ACC112 (cell line): Measurements from ENCODE around the gene MMS19.
A peak's percentile ranks its signal among the peaks of the same experiment; 100 is the strongest.

Experiments used
- H2AFZ ChIP-seq: fragments of 200-600 bp; sonication (generic); one replicate; pipeline ENCODE4 v1.6.0; 2017; ENCODE audit warnings: antibody characterized with exemption, low read length; ENCODE audit not compliant: unreplicated experiment
- H3K27ac ChIP-seq: fragments of 200-600 bp; sonication (generic); 2 replicates; pipeline ENCODE4 v1.5.1; 2014; ENCODE audit warnings: low read depth, mild to moderate bottlenecking, antibody characterized with exemption, low read length, moderate library complexity
- H3K27me3 ChIP-seq: fragments of 200-600 bp; sonication (generic); 2 replicates; pipeline ENCODE4 v1.6.1; 2014; ENCODE audit warnings: mild to moderate bottlenecking, antibody characterized with exemption, low read length, moderate library complexity, mixed read lengths; ENCODE audit not compliant: insufficient read depth
- H3K36me3 ChIP-seq: fragments of 200-600 bp; sonication (generic); 2 replicates; pipeline ENCODE4 v1.6.1; 2016; ENCODE audit warnings: mild to moderate bottlenecking, antibody characterized with exemption, low read length, moderate library complexity, mixed read lengths; ENCODE audit not compliant: insufficient read depth
- H3K4me1 ChIP-seq: fragments of 200-600 bp; sonication (generic); one replicate; pipeline ENCODE4 v1.6.1; 2016; ENCODE audit warnings: low read length, mixed read lengths; ENCODE audit not compliant: insufficient read depth, unreplicated experiment, control insufficient read depth
- H3K4me3 ChIP-seq: fragments of 200-600 bp; sonication (generic); 2 replicates; pipeline ENCODE4 v1.5.1; 2014; ENCODE audit warnings: mild to moderate bottlenecking, low read depth, low read length
- H3K79me2 ChIP-seq: fragments of 200-600 bp; sonication (generic); one replicate; pipeline ENCODE4 v1.6.0; 2016; ENCODE audit warnings: low read length; ENCODE audit not compliant: control insufficient read depth, unreplicated experiment, insufficient read depth

MMS19 gene

DNA sequence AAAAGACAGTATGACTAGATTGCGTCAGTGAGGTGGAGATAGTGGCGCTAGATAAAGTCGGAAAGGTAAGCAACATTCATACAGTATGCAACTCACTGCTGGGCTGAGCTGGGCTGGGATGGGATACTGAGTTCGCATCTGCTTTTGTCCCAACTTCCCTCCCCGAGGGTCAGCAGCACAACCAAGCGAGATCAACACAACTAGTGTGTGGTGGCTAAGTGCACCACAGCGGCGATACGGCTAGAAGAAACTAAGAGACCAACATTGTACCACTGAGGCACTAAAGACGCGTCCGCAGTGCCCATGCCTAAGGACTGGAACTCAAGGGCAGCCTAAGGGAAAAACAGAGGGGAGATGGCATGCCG lies 52.9 kb downstream of the MMS19 start:
- Histone ChIP-seq H3K27me3 (no peaks in the 10 kb centered on the region), H3K27ac (no peak overlapping the region), H2AFZ (peak overlapping the region; percentile 71), H3K4me1 (peaks cover 15% of the 10 kb centered on the region), H3K36me3 (no peaks in the 10 kb centered on the region), H3K4me3 (peak overlapping the region; percentile 92), H3K79me2 (peaks cover 53% of the 10 kb centered on the region)

DNA sequence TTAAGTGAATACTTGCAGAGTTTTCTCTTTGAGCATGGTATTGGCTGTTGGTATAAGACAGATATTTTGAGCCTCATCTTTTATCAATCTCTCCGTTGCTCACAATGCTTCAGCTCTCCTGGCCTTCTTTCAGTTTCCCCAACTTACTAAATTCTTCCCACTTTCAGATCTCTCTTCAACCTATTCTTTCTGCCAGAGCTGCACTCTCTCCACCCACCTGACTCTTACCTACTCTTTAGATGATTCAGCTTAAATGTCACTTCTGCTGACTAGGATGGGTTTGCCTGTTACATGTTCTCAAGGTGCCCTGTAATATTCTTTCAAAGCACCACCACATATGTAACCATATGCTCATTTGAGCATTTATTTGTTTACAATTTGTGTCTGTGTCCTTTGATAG lies 54.0 kb downstream of the MMS19 start:
- H3K27ac ChIP-seq: no peak overlapping the region
- no peaks in the 10 kb centered on the region for H3K36me3 ChIP-seq

GRCh38 chr10:97442277-97442676 lies 55.9 kb downstream of the MMS19 start:
- H3K4me1 ChIP-seq: peaks cover 11% of the 10 kb centered on the region
- H3K27me3 ChIP-seq: no peaks in the 10 kb centered on the region
- H3K79me2 ChIP-seq: peaks cover 28% of the 10 kb centered on the region
- no peak overlapping the region for H3K4me3 ChIP-seq
- no peak overlapping the region for H2AFZ ChIP-seq
- no peak overlapping the region for H3K27ac ChIP-seq
- no peaks in the 10 kb centered on the region for H3K36me3 ChIP-seq

More for the DNA sequence above, 54.0 kb downstream of the MMS19 start:
- no peaks in the 10 kb centered on the region for H3K27me3 ChIP-seq
- peak overlapping the region; percentile 92; the same call in 1 of the 2 replicates for H3K4me3 ChIP-seq
- peaks cover 46% of the 10 kb centered on the region for H3K79me2 ChIP-seq
- no peak overlapping the region for H2AFZ ChIP-seq
- H3K4me1 ChIP-seq: peaks cover 15% of the 10 kb centered on the region

- peaks cover 3% of the 10 kb centered on the region for H3K4me1 ChIP-seq
- H3K4me3 ChIP-seq: no peak overlapping the region
- H2AFZ ChIP-seq: no peak overlapping the region
- peaks cover 13% of the 10 kb centered on the region for H3K79me2 ChIP-seq
- no peak overlapping the region for H3K27ac ChIP-seq
- H3K36me3 ChIP-seq: peaks cover 30% of the 10 kb centered on the region
- H3K27me3 ChIP-seq: no peaks in the 10 kb centered on the region
Observed at GRCh38 chr10:97435211-97435610, 63.0 kb downstream of the MMS19 start.

DNA sequence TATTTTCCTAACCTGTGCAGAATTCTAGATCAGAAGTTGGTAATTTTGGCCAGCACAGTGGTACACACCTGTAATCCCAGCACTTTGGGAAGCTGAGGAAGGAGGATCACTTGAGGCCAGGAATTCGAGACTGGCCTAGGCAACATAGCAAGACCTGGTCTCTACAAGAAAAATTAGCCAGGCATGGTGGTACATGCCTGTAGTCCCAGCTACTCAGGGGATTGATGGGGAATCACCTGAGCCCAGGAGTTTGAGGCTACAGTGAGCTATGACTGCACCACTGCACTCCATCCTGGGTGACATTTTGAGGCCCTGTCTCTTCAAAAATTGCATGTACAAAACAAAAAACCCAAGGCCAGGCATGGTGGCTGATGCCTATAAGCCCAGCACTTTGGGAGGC lies 63.7 kb downstream of the MMS19 start:
- Histone ChIP-seq H3K36me3 (peaks cover 32% of the 10 kb centered on the region), H3K4me3 (no peak overlapping the region), H3K27ac (peak overlapping the region; percentile 34; the same call in 1 of the 2 replicates), H3K4me1 (peaks cover 5% of the 10 kb centered on the region), H3K79me2 (peaks cover 20% of the 10 kb centered on the region), H3K27me3 (no peaks in the 10 kb centered on the region), H2AFZ (no peak overlapping the region)

DNA sequence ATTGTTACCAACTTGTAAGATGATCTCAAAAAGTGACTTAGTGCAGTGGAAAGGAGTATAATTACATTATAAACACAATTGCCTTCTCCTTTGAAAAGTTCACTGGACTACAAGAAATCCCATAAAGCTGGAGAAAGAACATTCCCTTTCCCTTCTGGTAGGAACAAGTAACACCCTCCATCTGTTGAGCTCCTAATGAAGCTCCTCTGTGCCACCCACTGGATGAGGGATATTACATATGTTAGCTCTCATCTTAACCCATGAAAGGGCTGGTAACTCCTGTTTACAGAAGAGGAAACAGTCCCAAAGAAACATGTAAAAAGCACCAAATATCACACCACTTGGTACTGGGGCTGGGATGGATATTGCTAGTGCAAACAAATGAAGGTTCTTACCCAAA lies 64.2 kb downstream of the MMS19 start:
- H2AFZ ChIP-seq: no peak overlapping the region
- H3K27me3 ChIP-seq: no peaks in the 10 kb centered on the region
- no peak overlapping the region for H3K4me3 ChIP-seq
- peak overlapping the region; percentile 34 for H3K27ac ChIP-seq
- H3K79me2 ChIP-seq: peaks cover 25% of the 10 kb centered on the region
- H3K4me1 ChIP-seq: peaks cover 10% of the 10 kb centered on the region
- peaks cover 35% of the 10 kb centered on the region for H3K36me3 ChIP-seq

DNA sequence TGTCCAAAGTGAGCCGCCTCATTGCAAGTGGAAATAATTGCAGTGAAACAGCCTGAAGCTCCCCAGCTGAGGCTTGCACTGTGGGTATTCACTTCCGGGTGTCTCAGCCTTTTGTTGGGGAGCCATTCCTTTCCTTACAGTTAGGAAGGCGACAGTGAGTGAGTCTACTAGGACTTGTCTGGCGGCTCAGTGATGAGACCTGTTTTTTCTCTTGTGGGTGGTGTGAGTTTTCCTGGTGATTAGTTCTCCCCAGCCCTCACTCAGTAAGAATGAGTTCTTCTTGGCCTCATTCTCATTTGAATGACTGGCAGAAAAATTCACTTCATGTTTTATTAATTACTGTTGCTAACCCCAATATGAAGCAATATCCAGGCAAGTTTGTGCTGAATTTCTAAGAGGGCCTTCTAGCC lies 69.6 kb downstream of the MMS19 start:
- Histone ChIP-seq H3K36me3 (peaks cover 37% of the 10 kb centered on the region), H3K4me1 (peaks cover 19% of the 10 kb centered on the region), H3K4me3 (peak overlapping the region; percentile 92), H2AFZ (no peak overlapping the region), H3K79me2 (peaks cover 56% of the 10 kb centered on the region), H3K27ac (peak overlapping the region; percentile 72), H3K27me3 (no peaks in the 10 kb centered on the region)

DNA sequence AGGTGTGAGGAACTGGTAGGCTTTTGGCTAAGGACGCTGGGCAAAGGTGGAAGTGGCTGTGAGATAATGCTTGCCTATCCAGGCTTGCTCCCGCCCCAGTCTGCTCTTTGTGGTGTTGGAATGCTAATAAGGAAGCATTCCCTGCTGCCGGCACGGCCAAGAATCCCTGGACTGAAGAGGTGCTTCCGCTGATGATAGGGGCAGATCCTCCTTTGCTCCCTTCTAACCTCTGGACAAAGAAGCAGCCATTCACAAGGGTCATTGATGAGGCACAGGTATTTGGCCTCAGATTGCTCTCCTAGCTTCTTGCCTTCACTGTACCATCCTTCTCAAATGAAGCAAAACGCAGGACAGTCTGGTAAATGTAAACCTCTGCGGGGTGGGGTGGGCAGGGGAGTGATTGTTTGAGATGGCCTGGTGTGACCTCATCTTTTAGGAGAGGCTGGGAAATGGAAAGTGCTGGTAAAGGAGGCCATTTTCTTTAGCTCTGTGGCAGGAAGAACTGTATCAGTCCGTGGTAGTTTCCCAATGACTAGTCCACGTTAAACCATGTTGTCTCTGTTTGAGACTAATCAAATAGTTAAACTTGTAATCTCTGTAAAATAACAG lies 70.5 kb downstream of the MMS19 start:
- Histone ChIP-seq H3K4me1 (peaks cover 27% of the 10 kb centered on the region), H3K79me2 (peaks cover 56% of the 10 kb centered on the region), H2AFZ (no peak overlapping the region), H3K27me3 (no peaks in the 10 kb centered on the region), H3K36me3 (peaks cover 34% of the 10 kb centered on the region), H3K4me3 (peak overlapping the region; percentile 92), H3K27ac (peak overlapping the region; percentile 72)

DNA sequence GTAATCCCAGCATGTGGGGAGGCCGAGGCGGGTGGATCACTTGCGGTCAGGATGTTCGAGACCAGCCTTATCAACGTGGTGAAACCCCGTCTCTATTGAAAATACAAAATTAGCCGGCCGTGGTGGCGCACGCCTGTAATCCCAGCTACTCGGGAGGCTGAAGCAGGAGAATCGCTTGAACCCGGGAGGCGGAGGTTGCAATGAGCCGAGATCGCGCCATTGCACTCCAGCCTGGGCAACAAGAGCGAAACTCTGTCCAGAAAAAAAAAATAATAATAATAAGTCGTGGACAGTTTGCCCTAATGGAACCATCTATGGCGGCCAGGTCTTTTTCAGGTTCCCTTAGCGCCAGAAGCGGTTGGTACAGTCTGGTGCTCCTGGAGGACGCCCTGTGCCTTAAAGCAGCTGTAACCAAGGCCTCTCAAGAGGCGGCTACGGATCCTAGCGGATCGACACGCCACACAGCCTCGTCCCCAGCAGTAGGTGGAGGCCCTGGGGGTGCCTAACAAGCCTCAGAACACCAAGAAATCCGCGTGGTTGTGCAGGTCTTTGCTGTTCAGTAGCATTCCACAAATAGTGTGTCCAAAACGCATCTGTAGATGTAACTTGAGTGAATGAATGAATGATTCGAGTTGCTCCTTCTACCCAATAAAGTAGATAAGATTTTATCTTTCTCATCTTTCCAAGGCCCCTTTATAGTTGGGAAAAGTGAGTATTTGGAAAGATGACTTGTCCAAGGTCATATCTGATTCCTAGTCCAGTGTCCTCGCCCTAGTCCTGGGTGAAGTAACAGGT lies 71.2 kb downstream of the MMS19 start:
- Histone ChIP-seq H3K27ac (peak overlapping the region; percentile 72), H3K27me3 (no peaks in the 10 kb centered on the region), H3K36me3 (peaks cover 32% of the 10 kb centered on the region), H3K4me3 (peak overlapping the region; percentile 92), H3K4me1 (peaks cover 29% of the 10 kb centered on the region), H2AFZ (no peak overlapping the region), H3K79me2 (peaks cover 56% of the 10 kb centered on the region)

GRCh38 chr10:97425964-97426775 lies 72.1 kb downstream of the MMS19 start, which contains the start of gene PGAM1:
TSS of gene PGAM1 (plus strand) at chr10:97426191. CDS start at chr10:97426308, 117 bp downstream.
- peaks cover 25% of the 10 kb centered on the region for H3K36me3 ChIP-seq

More at GRCh38 chr10:97425964-97426775, 72.1 kb downstream of the MMS19 start, which contains the start of gene PGAM1:
- H3K4me3 ChIP-seq: peak within 1 kb of the TSS; percentile 92
- peaks cover 53% of the 10 kb centered on the region for H3K79me2 ChIP-seq
- H3K4me1 ChIP-seq: peaks cover 28% of the 10 kb centered on the region
- no peaks in the 10 kb centered on the region for H3K27me3 ChIP-seq
- peak within 1 kb of the TSS; percentile 72 for H3K27ac ChIP-seq
- H2AFZ ChIP-seq: peak within 1 kb of the TSS; percentile 68
